Dedifferentiated amniotic fluid mesenchymal stem cell (primary cell): ENCODE measurements around the gene SAMD4A.
A peak's percentile ranks its signal among the peaks of the same experiment; 100 is the strongest.
"Not testable (repeated sequence)": the region's sequence is repeated elsewhere in the genome, so short reads cannot be mapped to it uniquely, and the experiment has no call there.

ENCODE experiments used
- DNase-seq: peaks from one replicate; pipeline ENCODE4 v3.0.0-alpha.2; 2016; ENCODE audit errors: extremely low spot score

The SAMD4A gene

GRCh38 chr14:54593860-54594259 lies 26.9 kb downstream of the SAMD4A start:
- no peak for DNase-seq

- DNase-seq: no peak
Measured at GRCh38 chr14:54594537-54594936, 27.6 kb downstream of the SAMD4A start.

GRCh38 chr14:54597795-54598443 lies 31.0 kb downstream of the SAMD4A start:
- no peak for DNase-seq

GRCh38 chr14:54599966-54600716 lies 33.2 kb downstream of the SAMD4A start:
- no peak for DNase-seq

GRCh38 chr14:54600717-54601109 lies 33.8 kb downstream of the SAMD4A start:
- peak; percentile 66 for DNase-seq

- no peak for DNase-seq
Measured at GRCh38 chr14:54603362-54603761, 36.4 kb downstream of the SAMD4A start.

- DNase-seq: no peak
Measured at GRCh38 chr14:54606178-54606577, 39.2 kb downstream of the SAMD4A start.

GRCh38 chr14:54606631-54607133 lies 39.8 kb downstream of the SAMD4A start:
- peak; percentile 64 for DNase-seq

- no peak for DNase-seq
Measured at GRCh38 chr14:54609576-54609975, 42.6 kb downstream of the SAMD4A start.

- peak; percentile 69 for DNase-seq
Measured at GRCh38 chr14:54610051-54610977, 43.4 kb downstream of the SAMD4A start.

- DNase-seq: no peak
Measured at GRCh38 chr14:54614296-54614695, 47.4 kb downstream of the SAMD4A start.

GRCh38 chr14:54617467-54617866 lies 50.5 kb downstream of the SAMD4A start:
- no peak for DNase-seq

GRCh38 chr14:54621686-54622085 lies 54.8 kb downstream of the SAMD4A start:
- DNase-seq: no peak

- no peak for DNase-seq
Measured at GRCh38 chr14:54622192-54622958, 55.4 kb downstream of the SAMD4A start.

GRCh38 chr14:54623279-54624004 lies 56.5 kb downstream of the SAMD4A start:
- DNase-seq: no peak

GRCh38 chr14:54624005-54624358 lies 57.1 kb downstream of the SAMD4A start:
- DNase-seq: not testable (repeated sequence)

GRCh38 chr14:54625112-54625511 lies 58.2 kb downstream of the SAMD4A start:
- DNase-seq: no peak

- DNase-seq: no peak
Measured at GRCh38 chr14:54627219-54627539, 60.3 kb downstream of the SAMD4A start.

GRCh38 chr14:54627540-54628363 lies 60.8 kb downstream of the SAMD4A start:
- peak; percentile 66 for DNase-seq

- DNase-seq: no peak
Measured at GRCh38 chr14:54629183-54629582, 62.3 kb downstream of the SAMD4A start.
